Testis (tissue), 3 donors: ENCODE results near the gene WNT4. TPM values are rescaled to one million over a fixed set of nuclear protein-coding genes. Genes with fewer than 3 reads are reported as not detected.

Source experiments
- DNase-seq: peaks from one replicate; pipeline ENCODE4 v3.0.0-alpha.2; 2019
- H3K27ac ChIP-seq, 2 donors: fragments of 200-600 bp; sonication (generic); one replicate each; pipeline ENCODE4 v1.5.1; 2019
- H3K27me3 ChIP-seq: fragments of 200-600 bp; sonication (generic); one replicate; pipeline ENCODE4 v1.5.1; 2019
- H3K36me3 ChIP-seq: fragments of 200-600 bp; sonication (generic); one replicate; pipeline ENCODE4 v1.5.1; 2017; ENCODE audit warnings: low read depth; ENCODE audit errors: missing control alignments
- H3K4me1 ChIP-seq: fragments of 200-600 bp; sonication (generic); one replicate; pipeline ENCODE4 v1.5.1; 2019
- H3K4me3 ChIP-seq, 2 donors: fragments of 200-600 bp; sonication (generic); one replicate each; pipeline ENCODE4 v1.5.1; 2017 to 2019
- H3K9me3 ChIP-seq: fragments of 200-600 bp; sonication (generic); one replicate; pipeline ENCODE4 v1.5.1; 2017
- POLR2A ChIP-seq: fragments of 450-650 bp; IDR thresholded peaks from one replicate; pipeline ENCODE4 v1.6.1; 2017; ENCODE audit warnings: antibody characterized with exemption, mild to moderate bottlenecking, moderate library complexity
- WGBS, 2 donors: methylation state at CpG; one replicate each; pipeline ENCODE4 v1.1.5; 2018; 5-methylcytosine and 5-hydroxymethylcytosine counted together
- intact Hi-C: fragments of 100-400 bp; cut with DNase I; formaldehyde crosslinking; loops from one replicate; pipeline ENCODE4 v1.15.1; 2023; ENCODE audit warnings: low total_unique reads
- polyA plus RNA-seq: library from polyadenylated mRNA; stranded (reverse); fragments of 350-450 nt; fragmentation: Illumina TruSeq; extraction: RNeasy Lipid Tissue Mini Kit (QIAGEN cat#74804); gene quantifications from one replicate; pipeline ENCODE4 v1.2.3, GENCODE V29; 2014; ENCODE audit warnings: low read depth, low replicate concordance; ENCODE audit not compliant: insufficient read depth
- total RNA-seq, 2 donors: library from RNA; depleted of rRNA; stranded (reverse); fragments of >200 nt; gene quantifications; one replicate each; pipeline ENCODE4 v1.2.3, GENCODE V29; 2016
- TF ChIP-seq, protein P1 (sequence below), 3 experiments: fragments of 450-650 bp in 2 of 3; fragments of 200-600 bp in 1 of 3; sonication (generic) in 1 of 3; IDR thresholded peaks; one replicate each; pipeline ENCODE4 v1.5.1; 2016 to 2019; ENCODE audit warnings: antibody characterized with exemption in 3 of 3, mild to moderate bottlenecking in 2 of 3, moderate library complexity in 1 of 3

Gene WNT4
- total and polyA plus RNA-seq, 3 donors from 2014 or later = 0.55 to 3.2 (median 0.74) TPM

DNA sequence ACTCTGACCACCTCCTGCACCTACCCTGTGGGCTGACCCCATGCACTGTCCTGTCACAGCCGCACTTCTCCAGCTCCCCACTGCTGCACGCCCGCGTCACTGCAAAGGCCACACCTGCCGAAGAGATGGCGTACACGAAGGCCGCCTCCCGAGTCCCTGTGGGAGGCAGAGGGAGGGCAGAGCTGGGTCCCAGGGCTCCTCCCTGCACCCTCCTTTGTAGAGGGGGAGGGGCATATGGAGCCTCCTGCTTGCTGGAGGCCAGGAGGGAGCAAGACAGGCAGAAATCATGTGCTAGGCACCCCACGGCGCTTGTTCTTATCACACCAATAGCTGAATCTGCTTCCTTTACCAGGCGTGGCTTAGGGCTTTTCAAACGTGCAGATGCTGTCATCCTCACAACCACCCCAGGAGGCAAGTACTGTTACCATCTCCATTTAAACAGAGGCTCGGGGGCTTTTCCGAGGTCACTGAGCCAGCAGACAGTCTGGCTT is 21.4 kb downstream of the WNT4 start:
- no peaks in the 10 kb centered on the region for H3K9me3 ChIP-seq
- WGBS, 2 donors = 64 to 73% methylated on average over 14 to 15 of the region's 15 CpGs
- H3K27me3 ChIP-seq = no peaks in the 10 kb centered on the region
- intact Hi-C loops = no loop called here
- no peak overlapping the region for H3K27ac ChIP-seq
- H3K4me1 ChIP-seq = no peaks in the 10 kb centered on the region
- H3K4me3 ChIP-seq = no peak overlapping the region
- DNase-seq = peak; percentile 25
- no peaks in the 10 kb centered on the region for H3K36me3 ChIP-seq
- TF ChIP-seq, protein P1, sequence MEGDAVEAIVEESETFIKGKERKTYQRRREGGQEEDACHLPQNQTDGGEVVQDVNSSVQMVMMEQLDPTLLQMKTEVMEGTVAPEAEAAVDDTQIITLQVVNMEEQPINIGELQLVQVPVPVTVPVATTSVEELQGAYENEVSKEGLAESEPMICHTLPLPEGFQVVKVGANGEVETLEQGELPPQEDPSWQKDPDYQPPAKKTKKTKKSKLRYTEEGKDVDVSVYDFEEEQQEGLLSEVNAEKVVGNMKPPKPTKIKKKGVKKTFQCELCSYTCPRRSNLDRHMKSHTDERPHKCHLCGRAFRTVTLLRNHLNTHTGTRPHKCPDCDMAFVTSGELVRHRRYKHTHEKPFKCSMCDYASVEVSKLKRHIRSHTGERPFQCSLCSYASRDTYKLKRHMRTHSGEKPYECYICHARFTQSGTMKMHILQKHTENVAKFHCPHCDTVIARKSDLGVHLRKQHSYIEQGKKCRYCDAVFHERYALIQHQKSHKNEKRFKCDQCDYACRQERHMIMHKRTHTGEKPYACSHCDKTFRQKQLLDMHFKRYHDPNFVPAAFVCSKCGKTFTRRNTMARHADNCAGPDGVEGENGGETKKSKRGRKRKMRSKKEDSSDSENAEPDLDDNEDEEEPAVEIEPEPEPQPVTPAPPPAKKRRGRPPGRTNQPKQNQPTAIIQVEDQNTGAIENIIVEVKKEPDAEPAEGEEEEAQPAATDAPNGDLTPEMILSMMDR (IDR thresholded peaks at IDR 0.05) = no peak
- TF ChIP-seq POLR2A = no peak

DNA sequence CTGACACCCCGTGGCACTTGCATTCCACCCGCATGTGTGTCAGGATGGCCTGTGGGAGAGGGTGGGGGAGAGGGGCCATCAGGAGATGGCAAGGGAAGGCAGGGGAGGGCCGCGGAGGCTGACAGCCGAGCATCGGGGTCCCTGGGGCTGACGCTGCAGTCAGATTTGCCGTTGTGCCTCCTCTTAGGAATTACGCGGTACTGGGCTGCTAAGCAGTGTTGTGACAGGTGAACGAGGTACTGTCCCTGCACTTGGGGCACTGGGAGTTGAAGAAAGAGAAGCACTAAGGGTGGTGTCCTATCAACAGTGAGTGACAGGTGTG is 22.5 kb downstream of the WNT4 start:
- H3K36me3 ChIP-seq = no peaks in the 10 kb centered on the region
- no peak for DNase-seq
- no peaks in the 10 kb centered on the region for H3K9me3 ChIP-seq
- H3K27me3 ChIP-seq = no peaks in the 10 kb centered on the region
- H3K4me1 ChIP-seq = peaks cover 1% of the 10 kb centered on the region
- WGBS, 2 donors = 87 to 93% methylated on average over 9 to 11 of the region's 11 CpGs
- TF ChIP-seq, protein P1 (IDR thresholded peaks at IDR 0.05) = no peak
- TF ChIP-seq POLR2A = no peak
- intact Hi-C loops = no loop called here
- no peak overlapping the region for H3K4me3 ChIP-seq
- no peak overlapping the region for H3K27ac ChIP-seq

DNA sequence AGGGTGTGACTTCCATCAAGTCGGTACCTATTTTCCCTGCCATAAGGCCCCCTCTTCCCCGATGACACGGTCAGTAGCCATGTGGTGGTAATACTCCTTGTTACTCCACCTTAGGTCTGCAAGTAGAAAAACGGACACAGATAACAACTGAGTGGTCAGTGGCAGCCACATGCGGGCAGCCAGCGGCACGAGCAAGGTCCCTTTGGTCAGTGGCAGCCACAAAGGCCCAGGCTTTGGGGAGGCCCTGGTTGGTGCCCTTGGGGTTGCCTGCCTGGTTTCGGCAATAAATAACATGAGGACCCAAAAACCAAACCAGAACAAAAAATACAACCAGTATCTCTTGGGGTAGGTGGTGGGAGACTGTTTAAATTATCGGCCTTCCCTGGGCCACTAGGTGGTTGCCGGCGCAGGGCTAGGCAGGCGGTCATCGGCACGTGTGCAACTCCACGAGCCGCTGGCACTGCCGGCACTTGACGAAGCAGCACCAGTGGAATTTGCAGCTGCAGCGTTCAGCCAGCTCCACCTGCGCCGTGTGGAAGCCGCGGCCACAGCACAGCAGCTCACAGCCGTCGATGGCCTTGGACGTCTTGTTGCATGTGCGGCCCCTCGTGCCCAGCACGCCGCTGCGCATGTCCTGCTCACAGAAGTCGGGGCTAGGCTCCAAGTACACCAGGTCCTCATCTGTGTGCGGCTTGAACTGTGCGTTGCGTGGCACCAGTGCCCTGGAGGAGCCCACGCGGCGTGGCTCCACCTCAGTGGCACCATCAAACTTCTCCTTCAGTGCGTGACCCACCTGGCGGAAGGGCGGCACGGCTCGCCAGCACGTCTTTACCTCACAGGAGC is 23.1 kb downstream of the WNT4 start:
- Histone ChIP-seq H3K36me3 (no peaks in the 10 kb centered on the region), H3K27me3 (no peaks in the 10 kb centered on the region), H3K4me1 (peaks cover 7% of the 10 kb centered on the region), H3K9me3 (no peaks in the 10 kb centered on the region), H3K27ac (no peak overlapping the region), H3K4me3 (no peak overlapping the region)
- no peak for DNase-seq
- WGBS, 2 donors = 87 to 95% methylated on average over 8 to 43 of the region's 44 CpGs
- intact Hi-C loops = no loop called here
- no peak for TF ChIP-seq POLR2A
- TF ChIP-seq, protein P1 (IDR thresholded peaks at IDR 0.05) = no peak

DNA sequence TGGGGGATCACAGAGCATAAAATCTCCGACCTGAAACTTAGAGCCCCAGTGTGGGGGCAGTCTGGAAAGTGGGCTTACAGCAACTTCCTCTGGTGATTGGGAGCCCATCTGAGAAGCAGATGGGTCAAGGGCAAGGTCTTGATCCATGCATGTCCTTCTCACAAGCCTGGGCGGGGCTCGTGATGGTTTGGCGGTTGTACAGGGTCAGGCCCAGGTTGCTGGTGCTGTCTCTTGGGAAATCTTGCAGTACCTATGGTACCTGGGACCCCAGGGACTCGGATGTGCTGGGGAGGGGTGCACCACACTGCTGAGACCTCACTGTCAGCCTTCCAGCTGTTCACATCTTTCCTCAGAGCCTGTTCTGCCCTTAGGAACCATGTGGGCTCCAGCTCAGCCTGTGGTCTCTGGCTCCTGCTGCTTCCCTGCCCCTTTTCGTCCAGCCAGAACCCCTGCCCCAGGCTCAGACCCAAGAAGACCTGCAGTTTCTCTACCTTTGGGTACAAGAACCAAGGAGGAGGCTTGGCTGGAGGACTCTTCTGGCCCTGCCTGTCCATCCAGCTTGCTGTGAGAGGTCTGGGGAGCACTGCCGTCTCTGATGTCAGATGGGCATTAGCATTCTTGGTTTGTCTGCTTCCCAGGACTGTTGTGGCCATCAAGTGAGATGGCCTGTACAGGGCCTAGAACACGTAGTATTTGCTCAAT is 24.5 kb downstream of the WNT4 start:
- Histone ChIP-seq H3K9me3 (no peaks in the 10 kb centered on the region), H3K36me3 (no peaks in the 10 kb centered on the region), H3K4me1 (peaks cover 16% of the 10 kb centered on the region), H3K4me3 (no peak overlapping the region), H3K27me3 (no peaks in the 10 kb centered on the region), H3K27ac (no peak overlapping the region)
- DNase-seq = no peak
- 75 to 90% methylated on average over 3 to 8 of the region's 8 CpGs for WGBS, 2 donors
- intact Hi-C loops = no loop called here
- TF ChIP-seq, protein P1 (IDR thresholded peaks at IDR 0.05) = no peak
- no peak for TF ChIP-seq POLR2A
